Muscle layer of colon (tissue), 2 donors: ENCODE results near the gene DISP3.

Experiments used
- H3K27ac ChIP-seq: one replicate; pipeline ENCODE4 v1.7.0; 2013; ENCODE audit warnings: low read depth, mild to moderate bottlenecking, low read length, moderate library complexity
- H3K27me3 ChIP-seq, 2 donors: one replicate each; pipeline ENCODE4 v1.7.0; 2013; ENCODE audit warnings: low read length in 2 of 2, mild to moderate bottlenecking in 2 of 2; ENCODE audit not compliant: insufficient read depth in 2 of 2, control insufficient read depth in 1 of 2
- H3K36me3 ChIP-seq: one replicate; pipeline ENCODE4 v1.7.0; 2013; ENCODE audit warnings: mild to moderate bottlenecking, low read length; ENCODE audit not compliant: insufficient read depth
- H3K4me1 ChIP-seq: one replicate; pipeline ENCODE4 v1.7.0; 2013; ENCODE audit warnings: mild to moderate bottlenecking, low read length; ENCODE audit not compliant: insufficient read depth
- H3K4me3 ChIP-seq, 2 donors: one replicate each; pipeline ENCODE4 v1.7.0; 2013; ENCODE audit warnings: low read length in 2 of 2, low read depth in 1 of 2, mild to moderate bottlenecking in 1 of 2, moderate library complexity in 1 of 2
- H3K9ac ChIP-seq: one replicate; pipeline ENCODE4 v1.7.0; 2013; ENCODE audit warnings: low read length
- H3K9me3 ChIP-seq: one replicate; pipeline ENCODE4 v1.7.0; 2013; ENCODE audit warnings: mild to moderate bottlenecking, low read length
- donor health status: abdominal sarcoma.
- donor health status: Adenocarcinoma of cecum.

The DISP3 gene

GRCh38 chr1:11543796-11544195 lies 64.8 kb downstream of the DISP3 start:
- H3K9ac ChIP-seq = no peak overlapping the region
- H3K9me3 ChIP-seq = no peaks in the 10 kb centered on the region
- H3K36me3 ChIP-seq = no peaks in the 10 kb centered on the region
- H3K4me3 ChIP-seq = no peak overlapping the region
- peaks cover 0 to 4% of the 10 kb centered on the region in 2 donors for H3K27me3 ChIP-seq
- no peak overlapping the region for H3K27ac ChIP-seq
- H3K4me1 ChIP-seq = no peaks in the 10 kb centered on the region

- no peak overlapping the region for H3K27ac ChIP-seq
- H3K9ac ChIP-seq = no peak overlapping the region
- no peaks in the 10 kb centered on the region for H3K4me1 ChIP-seq
- no peaks in the 10 kb centered on the region for H3K9me3 ChIP-seq
- H3K36me3 ChIP-seq = no peaks in the 10 kb centered on the region
- H3K4me3 ChIP-seq = no peak overlapping the region
- H3K27me3 ChIP-seq = peaks cover 0 to 4% of the 10 kb centered on the region in 2 donors
These were observed 67.5 kb downstream of the DISP3 start for GRCh38 chr1:11546456-11546855.

GRCh38 chr1:11550664-11551283 lies 71.8 kb downstream of the DISP3 start:
- H3K27me3 ChIP-seq = peaks cover 0 to 17% of the 10 kb centered on the region in 2 donors
- H3K27ac ChIP-seq = no peak overlapping the region
- H3K4me1 ChIP-seq = no peaks in the 10 kb centered on the region
- no peak overlapping the region for H3K9ac ChIP-seq
- H3K4me3 ChIP-seq = no peak overlapping the region
- H3K9me3 ChIP-seq = no peaks in the 10 kb centered on the region
- H3K36me3 ChIP-seq = no peaks in the 10 kb centered on the region

DNA sequence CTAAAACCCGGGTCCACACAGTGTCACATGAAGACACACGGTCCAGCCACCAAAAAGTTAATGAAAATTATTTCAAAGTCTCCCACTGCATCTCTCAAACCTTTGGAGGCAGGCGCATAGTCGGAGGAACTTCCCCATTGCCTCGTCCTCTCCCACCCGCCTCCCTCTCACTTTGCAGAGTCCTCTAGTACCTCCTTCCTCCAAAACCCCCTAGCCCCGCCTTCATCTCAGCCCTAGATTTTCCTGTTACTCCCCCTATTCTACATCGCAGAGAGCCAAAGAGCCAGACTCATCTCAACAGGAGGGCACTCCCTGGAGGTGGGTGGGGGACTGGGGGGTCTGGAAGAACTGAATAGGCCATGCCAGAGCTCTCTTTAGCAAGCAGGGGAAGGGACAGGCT lies 79.3 kb downstream of the DISP3 start:
- peaks cover 0 to 40% of the 10 kb centered on the region in 2 donors for H3K27me3 ChIP-seq
- H3K36me3 ChIP-seq = no peaks in the 10 kb centered on the region

DNA sequence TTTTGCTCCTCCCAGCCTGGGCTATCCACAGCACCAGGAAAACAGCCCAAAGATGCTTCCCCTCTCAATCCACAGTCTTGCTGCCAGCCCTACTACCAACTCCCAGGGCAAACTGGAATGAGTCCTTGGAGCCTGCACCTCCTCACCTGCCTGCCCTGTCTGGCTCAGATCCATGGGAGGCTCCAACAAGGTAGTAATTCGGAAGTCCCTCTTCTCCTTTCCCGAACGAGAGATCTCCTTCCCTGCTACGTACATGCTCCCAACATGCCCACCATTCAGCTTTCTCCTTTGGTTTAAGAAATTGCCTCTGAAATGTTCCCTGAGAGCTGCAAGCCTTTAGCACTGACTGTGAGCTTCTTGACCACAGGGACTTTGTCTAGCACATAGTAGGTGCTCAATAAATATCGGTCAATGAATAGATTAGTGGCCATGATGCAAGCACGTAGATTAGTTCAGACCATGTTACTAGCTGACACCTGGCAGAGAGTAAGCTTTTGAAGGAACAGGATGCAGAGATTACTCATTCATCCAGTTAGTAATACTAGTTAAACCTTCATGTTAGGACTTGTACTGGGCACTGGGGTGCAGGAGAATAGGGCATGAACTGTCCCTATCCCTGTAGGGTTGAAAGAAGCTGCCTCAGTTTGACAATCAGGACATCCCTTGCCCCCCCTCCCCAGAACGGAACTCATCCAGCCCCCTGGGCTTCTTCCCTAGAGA lies 80.1 kb downstream of the DISP3 start:
- H3K9me3 ChIP-seq = no peaks in the 10 kb centered on the region
- no peaks in the 10 kb centered on the region for H3K4me1 ChIP-seq

More for the DNA sequence above, 79.3 kb downstream of the DISP3 start:
- H3K9me3 ChIP-seq = no peaks in the 10 kb centered on the region
- H3K4me3 ChIP-seq = no peak overlapping the region
- no peaks in the 10 kb centered on the region for H3K4me1 ChIP-seq
- no peak overlapping the region for H3K27ac ChIP-seq
- H3K9ac ChIP-seq = no peak overlapping the region

DNA sequence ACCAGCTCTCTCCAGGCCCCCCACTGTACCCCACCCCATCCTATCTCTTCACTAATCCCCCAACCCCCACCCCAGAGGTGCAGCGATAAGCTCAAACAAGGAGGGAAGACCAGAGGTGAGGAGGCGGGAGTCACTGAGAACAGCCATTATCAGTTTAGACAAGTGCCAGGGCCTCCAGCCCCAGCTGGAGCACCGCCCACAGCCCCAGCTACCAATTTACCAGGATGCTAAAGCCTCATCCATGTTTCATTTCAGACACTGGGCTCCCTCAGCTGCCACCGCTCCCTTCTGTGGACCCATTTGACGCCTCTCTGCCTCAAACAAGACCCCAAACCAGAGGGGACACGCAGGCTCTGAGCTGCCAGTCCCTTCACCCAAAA lies 80.6 kb downstream of the DISP3 start:
- H3K4me1 ChIP-seq = no peaks in the 10 kb centered on the region
- H3K36me3 ChIP-seq = no peaks in the 10 kb centered on the region
- no peak overlapping the region for H3K9ac ChIP-seq
- H3K9me3 ChIP-seq = no peaks in the 10 kb centered on the region
- no peak overlapping the region for H3K27ac ChIP-seq
- peaks cover 0 to 40% of the 10 kb centered on the region in 2 donors for H3K27me3 ChIP-seq
- no peak overlapping the region for H3K4me3 ChIP-seq

More for the DNA sequence above, 80.1 kb downstream of the DISP3 start:
- H3K36me3 ChIP-seq = no peaks in the 10 kb centered on the region
- H3K4me3 ChIP-seq = no peak overlapping the region
- peaks cover 0 to 45% of the 10 kb centered on the region in 2 donors for H3K27me3 ChIP-seq
- H3K9ac ChIP-seq = no peak overlapping the region
- H3K27ac ChIP-seq = no peak overlapping the region

- Histone ChIP-seq H3K36me3 (no peaks in the 10 kb centered on the region), H3K27me3 (peaks cover 0 to 37% of the 10 kb centered on the region in 2 donors), H3K4me1 (no peaks in the 10 kb centered on the region), H3K9ac (no peak overlapping the region), H3K4me3 (no peak overlapping the region), H3K9me3 (no peaks in the 10 kb centered on the region), H3K27ac (no peak overlapping the region)
These were observed 81.1 kb downstream of the DISP3 start for GRCh38 chr1:11560061-11560460.

- H3K4me1 ChIP-seq = no peaks in the 10 kb centered on the region
- H3K27ac ChIP-seq = no peak overlapping the region
- H3K9me3 ChIP-seq = no peaks in the 10 kb centered on the region
- no peak overlapping the region for H3K9ac ChIP-seq
- no peaks in the 10 kb centered on the region for H3K36me3 ChIP-seq
- H3K27me3 ChIP-seq = peaks cover 0 to 33% of the 10 kb centered on the region in 2 donors
- H3K4me3 ChIP-seq = no peak overlapping the region
These were observed 82.8 kb downstream of the DISP3 start for GRCh38 chr1:11561740-11562139.

- peaks cover 5 to 35% of the 10 kb centered on the region in 2 donors for H3K27me3 ChIP-seq
- H3K36me3 ChIP-seq = no peaks in the 10 kb centered on the region
- H3K4me3 ChIP-seq = no peak overlapping the region
- no peak overlapping the region for H3K27ac ChIP-seq
- H3K9ac ChIP-seq = no peak overlapping the region
- no peaks in the 10 kb centered on the region for H3K9me3 ChIP-seq
- no peaks in the 10 kb centered on the region for H3K4me1 ChIP-seq
These were observed 83.7 kb downstream of the DISP3 start for GRCh38 chr1:11562664-11563063.

- no peak overlapping the region for H3K9ac ChIP-seq
- H3K4me1 ChIP-seq = no peaks in the 10 kb centered on the region
- H3K36me3 ChIP-seq = no peaks in the 10 kb centered on the region
- no peaks in the 10 kb centered on the region for H3K9me3 ChIP-seq
- no peak overlapping the region for H3K27ac ChIP-seq
- no peak overlapping the region for H3K4me3 ChIP-seq
- peaks cover 5 to 30% of the 10 kb centered on the region in 2 donors for H3K27me3 ChIP-seq
These were observed 84.7 kb downstream of the DISP3 start for GRCh38 chr1:11563560-11564069.

DNA sequence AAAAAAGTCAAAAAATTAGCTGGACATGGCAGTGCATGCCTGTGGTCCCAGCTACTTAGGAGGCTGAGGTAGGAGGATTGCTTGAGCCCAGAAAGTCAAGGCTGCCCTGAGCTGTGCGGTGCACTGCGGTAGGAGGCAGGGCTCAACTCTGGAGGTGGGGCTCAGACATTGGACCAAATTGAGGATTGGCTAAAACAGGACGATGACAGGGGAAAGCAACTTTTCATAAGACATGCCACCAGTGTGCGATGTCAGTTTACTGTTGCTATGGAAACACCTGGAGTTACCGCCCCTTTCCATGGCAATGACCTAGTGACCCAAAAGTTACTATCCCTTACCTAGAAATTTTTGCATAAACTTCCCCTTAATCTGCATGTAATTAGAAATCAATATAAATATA lies 85.3 kb downstream of the DISP3 start:
- Histone ChIP-seq H3K36me3 (no peaks in the 10 kb centered on the region), H3K4me1 (no peaks in the 10 kb centered on the region), H3K9ac (no peak overlapping the region), H3K9me3 (no peaks in the 10 kb centered on the region), H3K4me3 (no peak overlapping the region), H3K27me3 (peaks cover 7 to 30% of the 10 kb centered on the region in 2 donors), H3K27ac (no peak overlapping the region)
